ENCODE measurements around the gene OBSL1. TPM values are rescaled to one million over a fixed set of nuclear protein-coding genes. Genes with fewer than 3 reads are reported as not detected.
A peak's percentile ranks its signal among the peaks of the same experiment; 100 is the strongest.

The OBSL1 gene
- total RNA-seq, 2 donors from 2014 or later = 40.7 to 57.7 TPM

- intact Hi-C loops (cut with DNase I) = no loop called here
Observed at GRCh38 chr2:219598308-219599078, 27.2 kb upstream of the OBSL1 start.

DNA sequence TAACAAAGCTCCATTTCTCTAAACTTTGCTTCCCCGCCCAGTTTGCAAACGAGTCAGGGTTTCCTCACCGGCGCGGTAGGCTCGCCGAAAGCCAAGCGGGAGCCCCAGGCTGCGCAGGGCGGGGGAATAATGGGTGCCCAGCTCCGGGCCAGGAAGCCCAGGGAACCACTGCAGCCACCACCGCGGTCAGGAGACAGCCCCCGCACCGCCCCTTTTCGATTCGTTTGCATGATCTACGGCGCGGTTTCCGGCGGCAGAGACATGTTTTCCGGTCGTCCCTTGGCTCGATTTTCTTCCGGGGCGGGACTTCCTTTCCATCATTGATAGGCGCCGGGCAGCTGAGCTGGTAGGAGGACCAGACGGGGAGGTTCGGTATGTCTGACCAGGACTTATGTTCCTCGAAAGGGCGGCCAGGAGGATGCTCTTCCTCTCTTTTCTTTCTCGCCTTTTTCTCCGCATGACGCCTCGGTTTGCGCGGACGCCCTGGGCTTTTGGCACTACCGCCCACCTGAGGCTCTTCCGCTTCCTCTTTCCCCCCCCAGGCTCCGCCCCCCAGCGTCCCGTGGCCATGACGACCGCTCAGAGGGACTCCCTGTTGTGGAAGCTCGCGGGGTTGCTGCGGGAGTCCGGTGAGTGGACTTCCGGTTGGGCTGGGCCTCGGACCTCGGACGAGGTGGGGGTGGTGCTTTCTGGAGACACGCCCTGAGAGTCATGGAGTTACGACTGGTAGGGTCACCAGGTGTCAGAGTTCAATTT, 26.4 kb upstream of the OBSL1 start, which contains the start of gene STK11IP:
Gene STK11IP (plus strand): TSS at position 306 of the 756 bp plus-strand sequence. CDS start 263 bp downstream, at position 569.
- intact Hi-C loops (cut with DNase I) = no loop called here

More at GRCh38 chr2:219598308-219599078, 27.2 kb upstream of the OBSL1 start:
- DNase-seq (ENCODE audit: low spot score) = no peak

GRCh38 chr2:219596954-219597551, 25.7 kb upstream of the OBSL1 start:
- intact Hi-C loops (cut with DNase I) = no loop called here
- no peak for DNase-seq (ENCODE audit: low spot score)

More for the DNA sequence above, 26.4 kb upstream of the OBSL1 start, which contains the start of gene STK11IP:
- DNase-seq (ENCODE audit: low spot score) = peak; percentile 99

DNA sequence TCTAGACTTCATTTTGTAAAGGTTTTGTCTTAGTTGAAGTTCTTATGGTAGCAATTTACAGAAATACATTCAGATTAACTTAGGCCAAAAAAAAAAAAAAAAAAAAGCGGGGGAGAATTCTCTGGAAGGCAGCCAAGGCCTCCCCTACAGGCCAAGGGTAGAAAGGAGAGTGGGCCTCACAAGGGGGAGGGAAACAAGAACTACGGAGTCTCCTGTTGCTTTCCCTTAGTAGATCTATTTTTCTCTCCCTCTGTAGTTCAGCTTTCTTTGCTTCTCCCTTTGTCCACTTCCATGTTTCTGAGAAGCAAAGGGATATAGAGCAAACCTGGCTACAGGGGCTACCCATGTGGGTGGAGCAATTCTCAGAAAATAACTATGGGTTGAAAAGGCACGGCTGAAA, 23.9 kb upstream of the OBSL1 start:
- intact Hi-C loops (cut with DNase I) = no loop called here

GRCh38 chr2:219593154-219593553, 21.8 kb upstream of the OBSL1 start:
- no peak for DNase-seq (ENCODE audit: low spot score)
- intact Hi-C loops (cut with DNase I) = no loop called here

More for the DNA sequence above, 23.9 kb upstream of the OBSL1 start:
- no peak for DNase-seq (ENCODE audit: low spot score)

DNA sequence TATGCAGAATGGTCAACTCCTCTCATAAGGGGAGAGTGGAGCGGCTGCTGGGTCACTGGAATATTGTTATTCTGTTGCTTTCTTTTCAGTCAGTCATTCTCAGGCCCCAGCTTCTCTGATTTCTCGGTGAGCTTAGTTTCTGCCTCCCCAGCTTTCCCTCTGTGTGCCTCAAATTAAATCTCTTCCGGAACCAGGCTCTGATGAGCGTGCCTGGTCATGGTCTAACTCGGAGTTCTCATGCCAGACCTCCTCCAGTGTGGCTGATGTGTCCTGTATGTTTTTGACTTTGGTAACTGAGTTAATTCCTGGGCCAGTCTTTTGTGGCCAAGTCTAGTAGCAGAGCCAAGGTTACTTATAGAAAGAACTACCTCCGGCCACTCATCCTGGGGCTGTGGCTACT, 21.4 kb upstream of the OBSL1 start:
- intact Hi-C loops (cut with DNase I) = no loop called here
- DNase-seq (ENCODE audit: low spot score) = no peak

- intact Hi-C loops (cut with DNase I) = no loop called here
Observed at GRCh38 chr2:219591091-219591490, 19.8 kb upstream of the OBSL1 start.

GRCh38 chr2:219581346-219581745, 10.0 kb upstream of the OBSL1 start:
- intact Hi-C loops (cut with DNase I) = no loop called here

More at GRCh38 chr2:219591091-219591490, 19.8 kb upstream of the OBSL1 start:
- no peak for DNase-seq (ENCODE audit: low spot score)

DNA sequence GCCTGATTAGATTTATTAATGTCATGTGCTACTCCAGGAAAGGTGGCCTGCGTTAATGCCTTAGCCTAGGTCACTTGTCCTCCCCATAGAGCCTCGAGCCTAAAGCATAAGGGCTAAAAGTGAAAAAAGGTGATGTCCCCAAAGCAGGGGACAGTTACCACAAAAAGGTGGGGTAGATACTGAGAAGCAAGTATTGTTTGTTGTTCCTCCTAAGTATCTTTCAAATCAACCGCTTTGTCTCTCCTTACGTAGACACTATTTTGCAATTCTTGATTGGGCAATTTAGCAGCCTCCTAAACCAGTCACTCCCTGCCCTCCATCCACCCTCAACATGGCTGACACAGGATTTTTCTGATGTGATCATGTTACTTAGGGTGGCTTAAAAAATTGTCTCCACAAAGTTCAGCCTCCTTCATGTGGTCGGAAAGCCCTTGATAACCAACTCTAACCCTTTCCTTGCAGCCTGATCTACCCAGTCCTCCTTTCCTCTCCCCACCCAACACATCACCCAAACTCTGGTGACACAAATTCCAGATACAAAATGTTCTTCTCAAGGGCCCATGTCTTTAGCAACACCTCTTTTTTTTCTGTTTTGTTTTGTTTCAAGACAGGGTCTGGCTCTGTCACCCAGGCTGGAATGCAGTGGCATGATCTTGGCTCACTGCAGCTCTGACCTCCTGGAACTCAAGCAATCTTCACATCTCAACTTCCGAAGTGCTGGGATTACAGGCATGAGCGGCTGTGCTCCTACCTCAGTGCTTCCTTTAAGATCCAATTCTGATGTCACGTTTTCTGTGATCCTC, 7.7 kb upstream of the OBSL1 start:
- no peak for DNase-seq (ENCODE audit: low spot score)
- intact Hi-C loops (cut with DNase I) = no loop called here

More at GRCh38 chr2:219581346-219581745, 10.0 kb upstream of the OBSL1 start:
- no peak for DNase-seq (ENCODE audit: low spot score)

DNA sequence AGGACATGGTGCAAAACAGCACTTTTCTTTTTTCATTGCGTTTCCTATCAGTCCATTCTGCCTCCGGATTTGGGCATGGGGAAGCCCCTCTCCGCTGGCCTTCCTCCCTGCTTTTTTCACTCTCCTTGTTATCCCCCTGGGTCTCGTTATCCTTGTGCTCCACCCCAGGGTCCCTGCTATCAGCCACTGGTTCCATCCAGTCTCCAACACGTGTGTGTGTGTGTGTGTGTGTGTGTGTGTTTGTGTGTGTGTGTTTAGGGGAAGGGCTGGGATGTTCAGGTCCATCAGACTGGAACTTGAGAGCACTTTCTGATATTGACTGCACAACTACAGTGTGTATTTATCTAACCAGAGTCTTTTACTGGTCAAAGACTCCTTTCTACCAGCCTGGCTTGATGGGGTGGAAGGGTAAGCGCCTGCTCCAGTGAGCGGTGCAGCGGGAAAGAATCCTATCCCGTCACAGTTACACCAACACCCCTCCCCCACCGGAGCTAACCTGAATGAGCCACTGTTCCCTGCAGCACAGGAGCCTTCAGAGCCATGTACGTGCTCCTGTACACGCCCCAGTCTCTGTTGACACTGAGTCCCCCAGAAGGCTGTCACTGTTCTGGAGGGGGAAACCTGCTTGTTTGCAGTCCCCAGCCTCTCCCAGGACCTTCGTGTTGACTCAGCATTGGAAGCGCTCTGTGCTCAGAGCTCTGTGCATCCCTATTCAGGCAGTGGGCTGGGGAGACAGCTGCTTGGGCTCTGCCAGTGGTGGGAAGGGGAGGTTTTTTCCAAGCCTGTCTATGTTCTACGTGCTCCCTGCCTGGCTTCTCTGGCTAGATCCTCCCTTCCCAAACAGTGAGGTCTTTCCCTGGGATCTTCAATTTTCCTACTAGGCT, 5.4 kb upstream of the OBSL1 start:
- intact Hi-C loops (cut with DNase I) = no loop called here
- DNase-seq (ENCODE audit: low spot score) = no peak

DNA sequence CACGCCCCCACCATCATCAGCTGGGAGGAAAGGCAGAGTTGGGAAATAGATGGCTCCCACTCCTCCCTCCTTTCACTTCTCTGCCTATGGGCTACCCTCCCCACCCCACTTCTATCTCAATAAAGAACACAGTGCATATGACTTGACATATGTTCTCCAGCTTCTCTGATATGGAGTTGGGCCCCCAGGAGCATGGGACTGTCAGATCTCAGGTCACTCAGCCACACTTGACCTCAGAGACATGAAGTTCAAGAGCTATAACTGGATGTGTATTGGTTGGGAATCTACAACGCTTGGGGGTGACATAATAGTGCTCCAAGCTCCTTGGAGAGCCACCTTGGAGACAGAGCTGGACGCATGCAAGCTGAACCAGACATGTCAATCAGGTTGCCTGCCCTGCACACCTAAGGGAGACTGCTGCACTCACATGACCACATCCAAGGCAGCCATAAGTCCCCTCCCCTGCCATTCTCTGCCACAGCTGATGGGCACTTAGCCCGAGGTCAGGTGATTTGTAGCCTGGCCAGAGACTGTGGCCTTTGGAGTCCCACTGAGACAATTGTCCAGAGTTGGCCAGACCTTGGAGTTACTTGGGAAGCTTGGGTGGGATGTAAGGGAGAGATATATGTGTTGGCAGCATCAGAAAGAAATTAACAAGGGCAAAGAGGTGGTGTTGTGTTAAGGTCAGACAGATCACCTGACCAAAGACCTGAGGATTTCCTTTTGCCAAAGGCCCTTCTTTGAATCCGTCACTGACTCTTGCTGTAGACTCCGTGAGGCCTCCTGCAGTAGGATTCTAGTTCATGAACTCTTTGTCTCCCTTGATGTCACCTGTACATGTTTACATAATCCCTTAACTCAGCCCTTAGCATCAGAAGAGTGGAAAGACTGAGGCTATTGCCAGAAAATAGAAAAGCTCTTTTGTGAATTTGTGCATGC, 4.5 kb upstream of the OBSL1 start:
- intact Hi-C loops (cut with DNase I) = no loop called here
- no peak for DNase-seq (ENCODE audit: low spot score)

DNA sequence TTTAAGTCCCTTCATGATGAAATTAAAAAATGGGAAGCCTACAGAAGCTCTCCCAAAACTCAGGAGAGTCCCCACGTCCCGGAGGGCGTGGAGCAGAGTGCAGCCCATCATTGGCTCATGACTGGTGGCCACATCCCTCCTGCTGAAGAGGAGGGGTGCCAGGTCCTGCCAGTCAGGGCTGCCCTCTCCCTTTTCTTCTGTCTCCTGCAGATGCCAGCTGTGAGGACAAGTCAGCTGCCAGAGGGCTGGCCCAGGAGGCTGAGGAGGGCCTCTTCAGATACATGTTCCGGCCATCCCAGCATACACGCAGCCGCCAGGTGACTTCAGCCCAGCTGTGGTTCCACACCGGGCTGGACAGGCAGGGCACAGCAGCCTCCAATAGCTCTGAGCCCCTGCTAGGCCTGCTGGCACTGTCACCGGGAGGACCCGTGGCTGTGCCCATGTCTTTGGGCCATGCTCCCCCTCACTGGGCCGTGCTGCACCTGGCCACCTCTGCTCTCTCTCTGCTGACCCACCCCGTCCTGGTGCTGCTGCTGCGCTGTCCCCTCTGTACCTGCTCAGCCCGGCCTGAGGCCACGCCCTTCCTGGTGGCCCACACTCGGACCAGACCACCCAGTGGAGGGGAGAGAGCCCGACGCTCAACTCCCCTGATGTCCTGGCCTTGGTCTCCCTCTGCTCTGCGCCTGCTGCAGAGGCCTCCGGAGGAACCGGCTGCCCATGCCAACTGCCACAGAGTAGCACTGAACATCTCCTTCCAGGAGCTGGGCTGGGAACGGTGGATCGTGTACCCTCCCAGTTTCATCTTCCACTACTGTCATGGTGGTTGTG, 3.4 kb upstream of the OBSL1 start:
- intact Hi-C loops (cut with DNase I) = loop anchor here in 1 of 2 donors (1.0 kb wide), 1 partner anchor 34 kb away; no protein-coding TSS in a partner anchor
- DNase-seq (ENCODE audit: low spot score) = no peak

- DNase-seq (ENCODE audit: low spot score) = no peak
- intact Hi-C loops (cut with DNase I) = no loop called here
Observed at GRCh38 chr2:219573166-219573565, 1.8 kb upstream of the OBSL1 start.

DNA sequence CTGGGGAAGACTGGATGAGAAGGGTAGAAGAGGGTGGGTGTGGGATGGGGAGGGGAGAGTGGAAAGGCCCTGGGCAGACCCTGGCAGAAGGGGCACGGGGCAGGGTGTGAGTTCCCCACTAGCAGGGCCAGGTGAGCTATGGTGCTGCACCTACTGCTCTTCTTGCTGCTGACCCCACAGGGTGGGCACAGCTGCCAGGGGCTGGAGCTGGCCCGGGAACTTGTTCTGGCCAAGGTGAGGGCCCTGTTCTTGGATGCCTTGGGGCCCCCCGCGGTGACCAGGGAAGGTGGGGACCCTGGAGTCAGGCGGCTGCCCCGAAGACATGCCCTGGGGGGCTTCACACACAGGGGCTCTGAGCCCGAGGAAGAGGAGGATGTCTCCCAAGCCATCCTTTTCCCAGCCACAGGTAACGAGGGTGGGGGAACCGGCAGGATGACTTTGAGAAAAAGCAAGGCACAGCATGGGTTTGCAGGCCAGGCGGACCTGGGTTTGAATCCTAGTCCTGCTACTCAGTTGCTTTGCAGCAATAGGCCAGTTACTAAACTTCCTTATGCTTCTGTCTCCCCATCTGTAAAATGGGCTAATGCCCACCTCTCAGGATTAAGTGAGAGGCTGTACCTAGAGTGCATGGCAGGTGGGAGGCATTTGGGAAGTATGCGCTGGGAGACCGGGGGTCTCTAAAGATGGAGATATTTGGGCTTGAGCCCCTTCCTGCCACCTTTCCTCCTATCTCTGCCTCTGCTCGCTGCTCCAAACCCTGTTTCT, 1.1 kb upstream of the OBSL1 start, which contains the start of gene INHA:
Gene INHA (plus strand): TSS at position 74 of the 765 bp plus-strand sequence. CDS start 65 bp downstream, at position 139.
- intact Hi-C loops (cut with DNase I) = no loop called here
- DNase-seq (ENCODE audit: low spot score) = no peak

GRCh38 chr2:219570924-219571310, 422 bp downstream of the OBSL1 start:
- DNase-seq (ENCODE audit: low spot score) = no peak
- intact Hi-C loops (cut with DNase I) = no loop called here
